ENCODE data around the gene REELD1.

REELD1 gene

DNA sequence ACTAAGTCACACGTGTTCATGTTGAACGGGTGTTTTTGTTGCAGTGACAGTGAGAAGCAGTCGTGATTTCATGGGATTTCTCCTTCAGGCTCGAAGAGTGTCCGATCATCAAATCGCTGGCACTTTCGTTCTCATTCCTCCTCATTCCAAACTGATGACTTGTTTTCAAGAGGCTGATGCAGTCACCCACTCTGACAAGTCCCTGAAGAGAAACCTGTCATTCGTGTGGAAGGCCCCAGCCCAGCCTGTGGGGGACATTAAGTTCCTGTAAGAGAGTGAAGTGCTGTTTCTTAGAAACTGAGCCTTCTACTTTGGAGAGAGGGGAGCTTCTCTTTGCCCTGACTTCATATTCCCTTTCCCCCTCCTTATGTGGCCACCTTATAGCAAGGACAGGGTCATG lies 8.0 kb downstream of the REELD1 start:
- FAIRE-seq = no peak
- no peak for DNase-seq (ENCODE audit: extremely low spot score, insufficient read length, low read depth)

DNA sequence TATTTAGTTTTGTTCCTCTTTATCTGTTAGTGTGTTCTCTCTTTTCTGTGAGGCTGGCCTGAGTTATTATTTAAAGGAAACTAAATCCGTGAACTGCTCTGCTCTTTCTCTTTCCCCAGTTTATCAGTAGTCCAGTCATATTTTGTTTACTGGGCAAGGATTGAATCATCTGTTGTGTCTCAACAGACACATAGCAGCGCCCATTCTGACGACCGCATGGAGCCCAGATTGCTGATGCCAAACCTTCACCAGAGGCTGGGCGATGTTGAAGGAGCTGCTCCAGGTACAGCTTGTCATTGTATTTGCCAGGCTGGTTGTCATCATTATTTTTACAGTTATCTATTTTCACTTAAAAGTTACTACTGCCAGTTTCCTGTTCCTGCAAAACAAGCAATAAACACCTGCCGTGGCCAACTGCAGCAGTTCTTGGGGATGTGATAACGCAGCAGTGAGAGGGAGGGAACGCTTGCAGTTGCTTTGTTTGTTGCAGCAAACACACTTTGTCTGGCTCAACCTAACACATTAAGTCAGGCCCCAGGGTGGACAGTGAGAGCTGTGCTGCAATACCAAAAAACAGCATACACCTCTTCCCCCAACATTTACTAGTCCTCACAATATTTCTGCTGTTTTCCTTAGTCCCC lies 10.1 kb downstream of the REELD1 start:
- DNase-seq (ENCODE audit: extremely low spot score, insufficient read length, low read depth) (no peak), FAIRE-seq (no peak)

DNA sequence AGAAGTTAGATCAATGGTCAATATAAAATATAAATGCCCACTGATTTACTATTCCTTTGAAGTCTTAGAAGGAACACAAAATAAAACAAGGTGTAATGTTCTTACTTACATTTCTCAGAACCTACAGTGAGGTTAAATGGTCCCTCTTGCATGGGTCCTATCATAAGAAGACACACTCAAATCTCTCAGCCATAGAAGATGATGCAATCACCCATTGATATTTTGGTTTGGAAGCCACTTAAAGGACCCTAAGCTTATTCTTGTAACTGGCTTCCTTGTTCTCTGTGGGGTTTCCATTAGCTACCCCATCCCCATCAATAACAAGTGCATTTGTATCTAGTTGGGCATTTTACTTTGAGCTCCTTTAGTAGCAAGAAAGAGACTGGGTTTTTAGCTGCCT lies 15.1 kb downstream of the REELD1 start:
- FAIRE-seq (no peak), DNase-seq (ENCODE audit: extremely low spot score, insufficient read length, low read depth) (no peak)

- DNase-seq (ENCODE audit: extremely low spot score, insufficient read length, low read depth) (no peak), FAIRE-seq (no peak)
Observed at GRCh38 chr4:146232131-146232722, 17.9 kb downstream of the REELD1 start.

- DNase-seq (ENCODE audit: extremely low spot score, insufficient read length, low read depth) = no peak
- no peak for FAIRE-seq
Observed at GRCh38 chr4:146235654-146236177, 21.4 kb downstream of the REELD1 start.

DNA sequence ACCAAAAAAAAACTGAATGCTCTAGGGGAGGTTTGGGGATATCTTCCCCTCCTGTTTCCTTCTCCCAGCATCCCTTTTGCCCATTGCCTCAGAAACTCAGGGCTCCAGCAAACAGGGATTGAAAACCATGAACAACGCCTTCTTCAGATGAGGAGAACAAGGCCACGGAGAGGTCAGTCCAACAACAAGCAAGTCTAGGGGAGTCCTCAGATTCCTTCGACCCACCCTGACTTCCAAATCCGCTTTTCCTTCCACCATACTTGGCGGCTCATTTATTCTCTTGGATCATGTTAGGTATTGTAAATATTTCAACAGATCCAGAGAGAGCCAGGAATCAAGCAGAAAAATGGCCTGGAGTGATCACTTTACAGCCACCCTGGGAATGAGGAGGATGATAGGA lies 21.9 kb downstream of the REELD1 start:
- DNase-seq (ENCODE audit: extremely low spot score, insufficient read length, low read depth) (no peak), FAIRE-seq (no peak)

- DNase-seq (ENCODE audit: extremely low spot score, insufficient read length, low read depth) (no peak), FAIRE-seq (no peak)
Observed at GRCh38 chr4:146237092-146237491, 22.8 kb downstream of the REELD1 start.

GRCh38 chr4:146238107-146238506 lies 23.8 kb downstream of the REELD1 start:
- FAIRE-seq (no peak), DNase-seq (ENCODE audit: extremely low spot score, insufficient read length, low read depth) (no peak)

- FAIRE-seq (peak; percentile 92), DNase-seq (ENCODE audit: extremely low spot score, insufficient read length, low read depth) (peak; percentile 71)
Observed at GRCh38 chr4:146243141-146243882, 29.0 kb downstream of the REELD1 start.

- DNase-seq (ENCODE audit: extremely low spot score, insufficient read length, low read depth) = no peak
- no peak for FAIRE-seq
Observed at GRCh38 chr4:146243883-146244277, 29.5 kb downstream of the REELD1 start.

- DNase-seq (ENCODE audit: extremely low spot score, insufficient read length, low read depth) = no peak
- no peak for FAIRE-seq
Observed at GRCh38 chr4:146244496-146244895, 30.2 kb downstream of the REELD1 start.

DNA sequence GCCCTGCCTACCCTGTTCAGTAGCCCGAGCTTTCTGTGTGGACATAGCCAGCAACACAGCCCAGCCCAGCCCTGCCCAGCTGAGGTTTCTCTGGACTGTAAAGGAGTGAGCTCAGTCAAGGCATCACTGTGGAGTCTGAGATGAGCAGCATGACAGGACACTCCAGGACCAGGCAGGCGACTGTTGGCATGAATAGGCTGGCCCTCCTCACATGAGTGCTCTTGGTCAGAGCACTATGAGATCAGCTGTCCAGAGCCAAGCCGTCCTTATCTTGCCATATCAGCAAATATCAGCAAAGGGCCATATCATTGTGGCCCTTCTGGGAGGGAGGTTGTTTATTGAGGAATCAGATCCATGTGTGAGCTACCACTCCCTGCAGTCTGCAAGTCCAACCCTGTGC lies 30.9 kb downstream of the REELD1 start:
- FAIRE-seq = no peak
- DNase-seq (ENCODE audit: extremely low spot score, insufficient read length, low read depth) = no peak

DNA sequence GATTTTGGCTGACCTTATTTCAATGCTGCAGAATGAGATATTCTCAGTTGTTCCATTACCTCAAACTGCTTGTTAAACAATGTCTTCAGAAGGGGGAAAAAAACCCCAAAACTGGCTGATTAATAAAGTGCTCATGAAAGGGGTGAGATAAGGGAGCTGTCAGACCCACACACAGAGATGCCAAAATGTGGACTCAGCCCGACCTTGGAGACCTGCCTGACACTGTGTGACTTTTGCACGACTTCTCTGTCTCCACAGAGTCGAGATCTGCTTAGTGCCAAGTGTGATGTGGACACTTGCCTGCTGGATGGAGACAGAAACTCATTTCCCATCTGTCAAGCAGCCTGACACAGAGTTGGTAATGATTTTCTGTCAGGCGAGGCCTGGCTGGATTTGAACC lies 31.5 kb downstream of the REELD1 start:
- FAIRE-seq (peak; percentile 18), DNase-seq (ENCODE audit: extremely low spot score, insufficient read length, low read depth) (no peak)

GRCh38 chr4:146246381-146246780 lies 32.0 kb downstream of the REELD1 start:
- FAIRE-seq = no peak
- no peak for DNase-seq (ENCODE audit: extremely low spot score, insufficient read length, low read depth)

- DNase-seq (ENCODE audit: extremely low spot score, insufficient read length, low read depth) (no peak), FAIRE-seq (no peak)
Observed at GRCh38 chr4:146247356-146247755, 33.0 kb downstream of the REELD1 start.

GRCh38 chr4:146252969-146253611 lies 38.8 kb downstream of the REELD1 start:
- FAIRE-seq (peak; percentile 39), DNase-seq (ENCODE audit: extremely low spot score, insufficient read length, low read depth) (no peak)

GRCh38 chr4:146255463-146255862 lies 41.1 kb downstream of the REELD1 start:
- no peak for DNase-seq (ENCODE audit: extremely low spot score, insufficient read length, low read depth)
- FAIRE-seq = no peak

DNA sequence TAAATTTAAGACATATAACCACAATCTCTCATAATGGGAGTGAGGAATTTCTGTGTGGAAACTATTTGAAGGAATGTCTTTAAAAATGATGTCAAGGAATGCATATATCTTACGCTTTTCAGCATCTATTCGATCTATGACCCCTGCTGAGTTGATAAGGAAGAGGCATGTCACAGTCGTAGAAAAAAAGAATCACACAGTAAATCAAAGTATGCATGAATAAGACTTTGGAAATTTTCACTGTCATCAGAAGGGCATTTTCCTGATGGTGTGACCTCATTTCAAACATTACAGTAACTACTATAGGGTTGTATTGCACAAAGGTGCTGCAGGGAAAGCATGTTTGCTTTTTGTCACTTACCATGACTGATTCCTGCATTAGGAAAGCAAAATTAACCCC lies 41.5 kb downstream of the REELD1 start:
- no peak for DNase-seq (ENCODE audit: extremely low spot score, insufficient read length, low read depth)
- FAIRE-seq = no peak

DNA sequence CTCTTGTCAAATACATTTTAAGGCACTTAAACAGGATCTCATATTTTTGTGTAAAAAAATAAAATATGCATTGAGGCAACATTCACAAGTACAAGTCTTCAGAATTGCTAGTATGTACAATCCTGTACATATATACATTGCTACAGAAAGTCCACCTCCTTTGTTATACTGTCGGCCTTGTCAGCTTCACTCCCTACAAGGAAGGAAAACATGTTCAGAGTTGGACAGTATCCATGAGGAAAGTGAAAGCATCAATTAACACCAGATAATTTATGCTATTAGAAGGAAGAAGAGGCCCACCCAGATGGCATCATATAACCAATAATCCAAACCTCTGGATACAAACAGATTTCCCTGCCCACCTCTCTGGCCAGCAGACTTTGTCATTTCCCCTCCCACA lies 42.0 kb downstream of the REELD1 start:
- FAIRE-seq = no peak

DNA sequence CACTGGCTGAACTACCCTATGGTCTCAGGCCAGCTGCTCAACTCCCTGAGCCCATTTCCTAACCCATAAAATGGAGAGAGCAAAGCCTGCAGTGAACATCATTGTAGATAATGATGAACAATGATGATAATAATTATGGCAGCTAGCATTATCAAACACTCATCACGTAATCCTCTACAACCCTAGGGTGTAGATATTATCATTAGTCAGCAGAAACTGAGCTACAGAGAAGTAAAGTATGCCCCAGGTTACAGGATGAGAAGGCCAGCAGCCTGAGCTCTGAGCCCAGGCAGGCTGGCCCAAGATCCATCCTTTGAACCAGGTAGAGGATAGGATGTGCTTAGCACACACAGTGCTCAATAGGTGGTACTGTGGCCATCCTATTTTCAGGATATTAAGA lies 43.2 kb downstream of the REELD1 start:
- DNase-seq (ENCODE audit: extremely low spot score, insufficient read length, low read depth) = no peak
- FAIRE-seq = no peak

More for the DNA sequence above, 42.0 kb downstream of the REELD1 start:
- no peak for DNase-seq (ENCODE audit: extremely low spot score, insufficient read length, low read depth)

GRCh38 chr4:146260521-146260920 lies 46.2 kb downstream of the REELD1 start:
- FAIRE-seq = peak; percentile 45

More at GRCh38 chr4:146260521-146260920, 46.2 kb downstream of the REELD1 start:
- no peak for DNase-seq (ENCODE audit: extremely low spot score, insufficient read length, low read depth)

Data from GM18507 (cell line).